ENCODE results near the gene SORCS2. TPM values are rescaled to one million over a fixed set of nuclear protein-coding genes. Genes with fewer than 3 reads are reported as not detected.

SORCS2 gene
- total RNA-seq, 1 donor from 2014 or later = 5.2 TPM

GRCh38 chr4:7234355-7235029 lies 42.2 kb downstream of the SORCS2 start:
- no peak overlapping the region for H3K4me2 ChIP-seq
- H3K9me3 ChIP-seq (ENCODE audit: low read depth) = no peaks in the 10 kb centered on the region
- no peak overlapping the region for H3K9ac ChIP-seq
- H3K36me3 ChIP-seq = no peaks in the 10 kb centered on the region
- no peak overlapping the region for H3K27ac ChIP-seq
- H3K27me3 ChIP-seq = no peaks in the 10 kb centered on the region
- Mint-ChIP-seq H3K9me3 (peaks cover 3% of the 10 kb centered on the region), H3K27ac (no peak overlapping the region), H3K27me3 (ENCODE audit: insufficient read depth, low read depth) (no peaks in the 10 kb centered on the region), H3K4me3 (no peak overlapping the region), H3K4me1 (peaks cover 10% of the 10 kb centered on the region), H3K36me3 (no peaks in the 10 kb centered on the region)
- H3K4me3 ChIP-seq = no peak overlapping the region
- no peak overlapping the region for H2AFZ ChIP-seq (replicated peaks)
- H4K20me1 ChIP-seq (ENCODE audit: low read depth) = peaks cover 7% of the 10 kb centered on the region
- DNase-seq (ENCODE audit: low spot score) = no peak
- H3F3A ChIP-seq (ENCODE audit: low read depth) = no peaks in the 10 kb centered on the region
- H3K4me1 ChIP-seq = peaks cover under 1% of the 10 kb centered on the region
- TF ChIP-seq EZH2phosphoT487 (IDR thresholded peaks at IDR 0.05) = no peak
- no peak for TF ChIP-seq CTCF (IDR thresholded peaks at IDR 0.05)
- no peak for TF ChIP-seq EZH2 (IDR thresholded peaks at IDR 0.05)
- H3K79me2 ChIP-seq (ENCODE audit: low read depth) = no peaks in the 10 kb centered on the region

- H3K9me3 ChIP-seq (ENCODE audit: low read depth) = no peaks in the 10 kb centered on the region
- H3K27ac ChIP-seq = no peak overlapping the region
- peaks cover 15% of the 10 kb centered on the region for H3K4me1 Mint-ChIP-seq
- H3K9ac ChIP-seq = no peak overlapping the region
- no peak overlapping the region for H3K4me2 ChIP-seq
- H3K4me3 Mint-ChIP-seq = no peak overlapping the region
- no peaks in the 10 kb centered on the region for H3F3A ChIP-seq (ENCODE audit: low read depth)
- H3K4me3 ChIP-seq = no peak overlapping the region
- H3K27me3 Mint-ChIP-seq (ENCODE audit: insufficient read depth, low read depth) = no peaks in the 10 kb centered on the region
- peaks cover 3% of the 10 kb centered on the region for H3K9me3 Mint-ChIP-seq
- TF ChIP-seq CTCF (IDR thresholded peaks at IDR 0.05) = no peak
- TF ChIP-seq EZH2phosphoT487 (IDR thresholded peaks at IDR 0.05) = no peak
- no peak for TF ChIP-seq EZH2 (IDR thresholded peaks at IDR 0.05)
- H3K79me2 ChIP-seq (ENCODE audit: low read depth) = no peaks in the 10 kb centered on the region
- no peaks in the 10 kb centered on the region for H3K27me3 ChIP-seq
- no peaks in the 10 kb centered on the region for H3K36me3 Mint-ChIP-seq
- H3K27ac Mint-ChIP-seq = no peak overlapping the region
- DNase-seq (ENCODE audit: low spot score) = no peak
- peaks cover 7% of the 10 kb centered on the region for H4K20me1 ChIP-seq (ENCODE audit: low read depth)
- H3K36me3 ChIP-seq = no peaks in the 10 kb centered on the region
- no peak overlapping the region for H2AFZ ChIP-seq (replicated peaks)
- H3K4me1 ChIP-seq = peaks cover 6% of the 10 kb centered on the region
Observed at GRCh38 chr4:7235030-7235380, 42.7 kb downstream of the SORCS2 start.

GRCh38 chr4:7236847-7237246 lies 44.5 kb downstream of the SORCS2 start:
- no peak overlapping the region for H3K4me2 ChIP-seq
- H3K9ac ChIP-seq = no peak overlapping the region
- Mint-ChIP-seq H3K36me3 (no peaks in the 10 kb centered on the region), H3K4me3 (no peak overlapping the region), H3K9me3 (peaks cover 3% of the 10 kb centered on the region), H3K4me1 (peaks cover 24% of the 10 kb centered on the region), H3K27me3 (ENCODE audit: insufficient read depth, low read depth) (peaks cover 3% of the 10 kb centered on the region), H3K27ac (no peak overlapping the region)
- H3K27me3 ChIP-seq = no peaks in the 10 kb centered on the region
- TF ChIP-seq EZH2phosphoT487 (IDR thresholded peaks at IDR 0.05) = no peak
- no peak for TF ChIP-seq CTCF (IDR thresholded peaks at IDR 0.05)
- no peak for TF ChIP-seq EZH2 (IDR thresholded peaks at IDR 0.05)
- no peaks in the 10 kb centered on the region for H3K9me3 ChIP-seq (ENCODE audit: low read depth)
- no peaks in the 10 kb centered on the region for H3F3A ChIP-seq (ENCODE audit: low read depth)
- H3K79me2 ChIP-seq (ENCODE audit: low read depth) = no peaks in the 10 kb centered on the region
- no peak overlapping the region for H2AFZ ChIP-seq (replicated peaks)
- H3K4me1 ChIP-seq = peaks cover 10% of the 10 kb centered on the region
- no peaks in the 10 kb centered on the region for H3K36me3 ChIP-seq
- no peak overlapping the region for H3K27ac ChIP-seq
- DNase-seq (ENCODE audit: low spot score) = no peak
- H4K20me1 ChIP-seq (ENCODE audit: low read depth) = peaks cover 10% of the 10 kb centered on the region
- H3K4me3 ChIP-seq = no peak overlapping the region

Measured in neural progenitor cell (in vitro differentiated cells).